VCaP (cell line): Measurements from ENCODE around the gene POLD2.

Source experiments
- H3K27ac ChIP-seq: fragments of 450-650 bp; 2 replicates; pipeline ENCODE4 v1.5.1; 2017
- CTCF ChIP-seq: fragments of 450-650 bp; conservative IDR thresholded peaks from 2 replicates; pipeline ENCODE4 v1.5.1; 2017; ENCODE audit warnings: mild to moderate bottlenecking, moderate library complexity

The POLD2 gene

GRCh38 chr7:44083796-44084195, 39.6 kb downstream of the POLD2 start:
- H3K27ac ChIP-seq, result no peak overlapping the region
- no peak for TF ChIP-seq CTCF

DNA sequence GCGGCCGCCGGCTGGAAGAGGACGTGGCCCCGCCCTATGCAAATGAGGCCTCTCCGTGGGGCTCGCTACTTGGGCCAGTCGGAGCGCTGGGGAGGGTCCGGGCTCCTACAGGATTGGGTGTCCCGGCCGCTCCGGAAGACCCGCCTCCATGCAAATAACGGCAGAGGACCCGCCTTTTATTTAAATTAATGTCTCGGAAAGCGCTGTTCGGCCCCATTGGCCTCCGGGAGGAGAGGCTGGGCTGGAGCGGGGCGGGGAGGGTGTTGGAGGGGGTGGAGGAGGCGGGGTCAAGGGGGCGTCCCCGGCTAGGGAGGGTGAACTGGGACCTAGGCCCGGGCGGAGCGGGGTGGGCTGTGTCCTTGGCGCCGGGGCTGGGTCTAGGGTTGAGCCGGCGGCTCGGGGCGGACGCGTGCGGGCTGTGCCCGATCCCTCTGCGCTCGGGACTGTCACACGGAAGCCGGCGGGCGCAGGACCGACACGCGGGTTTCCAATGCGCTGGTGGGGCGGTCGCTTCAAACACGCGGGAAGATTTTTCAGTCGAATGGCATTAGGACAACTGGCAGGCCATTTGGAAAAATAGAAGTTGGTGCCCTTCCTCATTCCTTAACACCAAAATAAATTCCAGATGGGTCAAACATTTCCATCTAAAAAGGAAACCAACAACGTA, 40.7 kb downstream of the POLD2 start:
- peak; percentile 27; the same call in 1 of the 2 replicates for TF ChIP-seq CTCF
- peak overlapping the region; percentile 94 for H3K27ac ChIP-seq

DNA sequence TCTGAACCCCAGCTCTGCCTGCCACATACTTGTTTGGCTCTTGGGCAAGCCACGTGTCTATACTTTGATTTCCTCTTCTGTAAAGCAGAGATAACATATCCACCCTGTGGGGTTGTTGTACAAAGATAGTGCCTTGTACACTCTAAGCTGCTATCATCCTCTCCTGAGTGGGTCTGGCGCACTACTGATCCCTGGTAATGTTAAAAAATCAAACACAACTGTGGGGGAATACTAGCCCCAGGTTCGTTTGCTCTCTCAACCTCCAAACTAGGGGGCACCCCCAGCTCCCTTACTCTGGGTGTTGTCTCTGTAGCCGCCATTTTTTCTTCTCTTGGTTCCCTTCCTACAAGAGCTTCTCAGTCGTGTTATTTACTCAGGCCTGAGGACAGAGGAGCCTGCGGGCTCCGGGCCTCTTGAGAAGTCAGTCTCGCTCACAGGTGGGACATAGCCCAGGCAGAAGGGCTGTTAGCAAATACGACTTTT, 42.0 kb downstream of the POLD2 start:
- TF ChIP-seq CTCF, result no peak
- H3K27ac ChIP-seq, result peak overlapping the region; percentile 94

DNA sequence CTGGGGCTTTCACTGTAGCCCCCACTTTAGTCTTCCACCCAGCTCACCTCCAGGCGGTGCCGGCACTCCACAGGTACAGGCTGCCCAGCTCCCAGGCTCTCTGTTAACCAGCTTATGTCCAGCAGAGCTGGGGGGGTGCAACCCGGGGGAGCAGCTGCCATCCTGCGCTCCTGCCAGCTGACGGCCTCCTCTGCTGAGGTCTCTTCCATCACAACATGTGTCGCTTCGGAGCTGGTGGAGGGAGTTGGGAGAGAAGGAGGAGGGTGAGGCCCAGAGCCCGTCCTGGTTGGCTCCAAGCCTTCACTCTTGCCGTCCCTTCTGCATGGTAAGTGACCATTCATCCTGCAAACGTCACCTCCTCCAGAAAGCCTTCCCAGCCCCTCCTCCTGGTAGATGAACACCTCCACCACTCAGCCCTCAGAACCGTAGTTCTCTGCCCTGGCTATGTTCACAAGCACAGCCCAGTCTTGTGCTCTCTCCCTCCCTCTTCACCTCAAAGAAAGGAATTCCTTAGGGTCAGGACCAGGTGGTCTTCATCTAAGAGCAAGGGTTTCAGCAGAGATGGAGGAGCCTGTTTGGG, 42.6 kb downstream of the POLD2 start:
- TF ChIP-seq CTCF, result no peak
- peak overlapping the region; percentile 94; the same call in 1 of the 2 replicates for H3K27ac ChIP-seq

- no peak for TF ChIP-seq CTCF
- peak overlapping the region; percentile 10; the same call in 1 of the 2 replicates for H3K27ac ChIP-seq
These were observed 43.2 kb downstream of the POLD2 start for GRCh38 chr7:44080118-44080517.

GRCh38 chr7:44079331-44080021, 43.9 kb downstream of the POLD2 start:
- no peak for TF ChIP-seq CTCF
- H3K27ac ChIP-seq, result peak overlapping the region; percentile 10; the same call in 1 of the 2 replicates

DNA sequence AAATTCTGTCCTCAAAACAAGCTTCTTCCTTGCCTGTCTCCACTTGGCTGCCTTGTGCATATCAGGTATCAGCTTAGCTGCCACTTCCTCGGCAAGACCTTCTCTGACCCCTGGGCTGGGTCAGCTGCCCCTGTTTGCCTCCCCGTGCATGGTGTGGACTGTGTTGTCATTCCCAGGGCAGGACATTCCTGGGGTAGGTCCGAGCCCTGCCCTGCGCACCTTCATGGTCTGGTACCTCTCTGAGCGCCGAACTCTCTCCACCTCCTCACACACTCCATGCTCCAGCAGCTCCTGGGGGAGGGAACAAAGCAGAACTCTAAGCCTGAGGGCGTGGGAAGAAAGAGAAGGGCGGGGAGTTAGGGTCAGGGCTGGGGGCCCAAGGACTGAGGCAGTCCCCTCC, 44.8 kb downstream of the POLD2 start:
- no peak for TF ChIP-seq CTCF
- no peak overlapping the region; the same call in 1 of the 2 replicates for H3K27ac ChIP-seq
